ENCODE measurements around the gene PPIG.
"Not testable (repeated sequence)": the region's sequence is repeated elsewhere in the genome, so short reads cannot be mapped to it uniquely, and the experiment has no call there.

Gene PPIG

GRCh38 chr2:169598982-169599381 lies 14.8 kb downstream of the PPIG start:
- no peak for DNase-seq

- DNase-seq = no peak
These were observed 15.4 kb downstream of the PPIG start for GRCh38 chr2:169599568-169599967.

GRCh38 chr2:169609264-169609663 lies 25.1 kb downstream of the PPIG start:
- DNase-seq = no peak

- DNase-seq = no peak
These were observed 29.7 kb downstream of the PPIG start for GRCh38 chr2:169613876-169614275.

GRCh38 chr2:169615982-169616381 lies 31.8 kb downstream of the PPIG start:
- DNase-seq = not testable (repeated sequence)

- no peak for DNase-seq
These were observed 35.8 kb downstream of the PPIG start for GRCh38 chr2:169619946-169620345.

GRCh38 chr2:169620509-169620908 lies 36.4 kb downstream of the PPIG start:
- no peak for DNase-seq

GRCh38 chr2:169623235-169623634 lies 39.1 kb downstream of the PPIG start:
- no peak for DNase-seq

GRCh38 chr2:169625781-169626180 lies 41.6 kb downstream of the PPIG start:
- DNase-seq = no peak

GRCh38 chr2:169636440-169637097 lies 52.4 kb downstream of the PPIG start:
- DNase-seq = no peak

- DNase-seq = no peak
These were observed 53.5 kb downstream of the PPIG start for GRCh38 chr2:169637620-169638019.

GRCh38 chr2:169640104-169640503 lies 56.0 kb downstream of the PPIG start:
- DNase-seq = no peak

GRCh38 chr2:169641464-169641863 lies 57.3 kb downstream of the PPIG start:
- no peak for DNase-seq

GRCh38 chr2:169644173-169644572 lies 60.0 kb downstream of the PPIG start:
- DNase-seq = no peak

- DNase-seq = no peak
These were observed 63.3 kb downstream of the PPIG start for GRCh38 chr2:169647496-169647895.

GRCh38 chr2:169649278-169649677 lies 65.1 kb downstream of the PPIG start:
- DNase-seq = peak; percentile 8

GRCh38 chr2:169653636-169654035 lies 69.5 kb downstream of the PPIG start:
- DNase-seq = no peak

GRCh38 chr2:169656164-169656563 lies 72.0 kb downstream of the PPIG start:
- DNase-seq = no peak

- DNase-seq = no peak
These were observed 74.7 kb downstream of the PPIG start for GRCh38 chr2:169658877-169659276.

GRCh38 chr2:169659320-169659719 lies 75.2 kb downstream of the PPIG start:
- DNase-seq = no peak

- no peak for DNase-seq
These were observed 77.1 kb downstream of the PPIG start for GRCh38 chr2:169661265-169661664.

GRCh38 chr2:169662744-169663143 lies 78.6 kb downstream of the PPIG start:
- no peak for DNase-seq

GRCh38 chr2:169663247-169663646 lies 79.1 kb downstream of the PPIG start:
- DNase-seq = no peak

- no peak for DNase-seq
These were observed 80.4 kb downstream of the PPIG start for GRCh38 chr2:169664600-169664977.

All from RPMI8226 (cell line).